B cell (primary cell): Measurements from ENCODE around the gene RIPK3. TPM values are rescaled to one million over a fixed set of nuclear protein-coding genes. Genes with fewer than 3 reads are reported as not detected.

ENCODE experiments used
- ATAC-seq: fragments of 200-7000 bp; cut with Tn5 transposase; one replicate; pipeline ENCODE4 v1.10.0; 2021; ENCODE audit warnings: low read depth, mild to moderate bottlenecking, moderate number of reproducible peaks, moderate library complexity
- CTCF ChIA-PET: fragments of 350-600 bp; sonication (Branson Sonifier 250); formaldehyde crosslinking; loops from one replicate; lab custom pipeline; 2021; ENCODE audit warnings: antibody characterized with exemption, inconsistent platforms; lab: Charles Lee
- POLR2A ChIA-PET: fragments of 350-600 bp; sonication (Branson Sonifier 250); formaldehyde crosslinking; loops from one replicate; lab custom pipeline; 2021; ENCODE audit warnings: antibody characterized with exemption; lab: Charles Lee
- DNase-seq: peaks from one replicate; pipeline ENCODE4 v3.0.0; 2013
- H2AFZ ChIP-seq: 2 replicates; pipeline ENCODE4 v1.6.1; 2012; ENCODE audit warnings: mild to moderate bottlenecking, low read depth, low read length; ENCODE audit not compliant: insufficient read depth, poor library complexity, severe bottlenecking
- H3K27ac ChIP-seq, 2 donors: 1 replicate in 1 of 2; 2 replicates in 1 of 2; pipeline ENCODE4 v1.5.1; 2012 to 2013; ENCODE audit warnings: low read length in 2 of 2, mild to moderate bottlenecking in 2 of 2, moderate library complexity in 1 of 2
- H3K27me3 ChIP-seq, 4 experiments: fragments of 200-600 bp in 1 of 4; sonication (generic) in 1 of 4; replicated peaks in 1 of 4; 1 replicate in 2 of 4; 2 replicates in 2 of 4; pipeline versions ENCODE4 v1.6.1 to v1.7.0; 2013 to 2016; ENCODE audit warnings: low read length in 3 of 4, mild to moderate bottlenecking in 2 of 4, mixed read lengths in 1 of 4, moderate library complexity in 1 of 4; ENCODE audit not compliant: insufficient read depth in 4 of 4, control insufficient read depth in 3 of 4; ENCODE audit errors: control extremely low read depth in 1 of 4
- H3K36me3 ChIP-seq, 2 experiments: replicated peaks in 1 of 2; 1 replicate in 1 of 2; 2 replicates in 1 of 2; pipeline versions ENCODE4 v1.6.1 to v1.7.1; 2013; ENCODE audit warnings: low read length in 1 of 2; ENCODE audit not compliant: insufficient read depth in 2 of 2, control insufficient read depth in 1 of 2; ENCODE audit errors: control extremely low read depth in 1 of 2, extremely low read depth in 1 of 2
- H3K4me1 ChIP-seq, 2 donors: fragments of 200-600 bp in 1 of 2; sonication (generic) in 1 of 2; 1 replicate in 1 of 2; 2 replicates in 1 of 2; pipeline versions ENCODE4 v1.5.1 to v1.6.1; 2013 to 2017; ENCODE audit warnings: low read length in 2 of 2; ENCODE audit not compliant: control insufficient read depth in 2 of 2, insufficient read depth in 2 of 2
- H3K4me2 ChIP-seq: replicated peaks from 2 replicates; pipeline ENCODE3; 2012; ENCODE audit warnings: mild to moderate bottlenecking, low read depth, low read length; ENCODE audit not compliant: poor library complexity, severe bottlenecking
- H3K4me3 ChIP-seq, 5 experiments: fragments of 200-600 bp in 1 of 5; sonication (generic) in 1 of 5; 1 replicate in 3 of 5; 2 replicates in 2 of 5; pipeline versions ENCODE4 v1.5.1 to v1.7.0; 2011 to 2016; ENCODE audit warnings: low read length in 4 of 5, mild to moderate bottlenecking in 4 of 5, low read depth in 2 of 5, control low read depth in 1 of 5, moderate library complexity in 1 of 5; ENCODE audit not compliant: insufficient read depth in 1 of 5; ENCODE audit errors: control extremely low read depth in 1 of 5, extremely low read depth in 1 of 5
- H3K79me2 ChIP-seq: fragments of 200-600 bp; sonication (generic); one replicate; pipeline ENCODE4 v1.6.0; 2016; ENCODE audit warnings: low read length; ENCODE audit not compliant: control insufficient read depth, insufficient read depth
- H3K9ac ChIP-seq: fragments of 200-600 bp; sonication (generic); 2 replicates; pipeline ENCODE4 v1.6.1; 2017; ENCODE audit warnings: mild to moderate bottlenecking, low read length, moderate library complexity
- H3K9me3 ChIP-seq, 3 donors: one replicate each; pipeline versions ENCODE4 v1.6.1 to v1.7.1; 2013; ENCODE audit warnings: low read length in 2 of 3; ENCODE audit not compliant: control insufficient read depth in 2 of 3, insufficient read depth in 1 of 3; ENCODE audit errors: control extremely low read depth in 1 of 3
- H4K20me1 ChIP-seq: 2 replicates; pipeline ENCODE4 v1.6.0; 2012; ENCODE audit warnings: mild to moderate bottlenecking, low read length; ENCODE audit not compliant: insufficient read depth, control insufficient read depth, poor library complexity, severe bottlenecking
- H3K27ac Mint-ChIP-seq: one replicate; pipeline ENCODE4 v1.8.0; 2021; ENCODE audit warnings: mixed read lengths
- H3K27me3 Mint-ChIP-seq: one replicate; pipeline ENCODE4 v1.8.0; 2021; ENCODE audit warnings: mixed read lengths
- H3K4me1 Mint-ChIP-seq: one replicate; pipeline ENCODE4 v1.8.0; 2021; ENCODE audit warnings: mixed read lengths
- H3K4me3 Mint-ChIP-seq: one replicate; pipeline ENCODE4 v1.8.0; 2021; ENCODE audit warnings: mixed read lengths
- H3K9me3 Mint-ChIP-seq: one replicate; pipeline ENCODE4 v1.8.0; 2022; ENCODE audit warnings: mixed read lengths; ENCODE audit not compliant: insufficient read depth
- CTCF ChIP-seq: fragments of 200-600 bp; IDR thresholded peaks from one replicate; pipeline ENCODE4 v1.8.0; 2022; ENCODE audit warnings: antibody characterized with exemption, mild to moderate bottlenecking
- EZH2 ChIP-seq: IDR thresholded peaks from 2 replicates; pipeline ENCODE4 v1.6.1; 2012; ENCODE audit warnings: borderline replicate concordance, low read depth, mild to moderate bottlenecking, moderate library complexity, low read length; ENCODE audit not compliant: insufficient read depth, poor library complexity, severe bottlenecking
- WGBS: methylation state at CpG from one replicate; pipeline ENCODE4 v1.1.5; 2013; ENCODE audit warnings: missing lambda C conversion rate; ENCODE audit not compliant: insufficient coverage; 5-methylcytosine and 5-hydroxymethylcytosine counted together
- intact Hi-C: fragments of 100-400 bp; cut with micrococcal nuclease; formaldehyde crosslinking; loops from one replicate; pipeline ENCODE4 v1.10.0; 2022
- polyA plus RNA-seq: library from polyadenylated mRNA; depleted of rRNA; stranded (reverse); fragments of >200 nt; gene quantifications from 2 replicates; pipeline ENCODE4 v1.2.3, GENCODE V29; 2012
- total RNA-seq, 2 donors: library from RNA; stranded (reverse); fragments of 120-200 nt in 1 of 2; gene quantifications; 1 replicate in 1 of 2; 2 replicates in 1 of 2; pipeline versions ENCODE4 v1.2.3 to v1.2.4, GENCODE V29; 2013 to 2022

The RIPK3 gene
- total and polyA plus RNA-seq, 2 donors (not counting 1 experiment from before 2014, with no cell fraction given): 65.5 to 77.6 TPM

GRCh38 chr14:24369907-24370687, 30.3 kb upstream of the RIPK3 start:
- Histone ChIP-seq H2AFZ (no peak overlapping the region), H3K4me3 (no peak overlapping the region), H3K36me3 (no peaks in the 10 kb centered on the region), H3K79me2 (no peaks in the 10 kb centered on the region), H3K4me2 (no peak overlapping the region), H3K27me3 (peaks cover 0 to 30% (median 6%) of the 10 kb centered on the region in 4 experiments), H3K27ac (no peak overlapping the region), H3K4me1 (peaks cover 28 to 37% of the 10 kb centered on the region in 2 donors), H4K20me1 (no peaks in the 10 kb centered on the region), H3K9me3 (no peaks in the 10 kb centered on the region), H3K9ac (no peak overlapping the region)
- DNase-seq: peak; percentile 18
- H3K27me3 Mint-ChIP-seq: peaks cover 6% of the 10 kb centered on the region
- H3K4me1 Mint-ChIP-seq: peaks cover 30% of the 10 kb centered on the region
- no peak for ATAC-seq
- intact Hi-C loops: loop anchor here (5.0 to 10.0 kb wide), 3 partner anchors 228 to 335 kb away; partner anchors contain the start of gene EMC9
- WGBS: 92% methylated on average over 28 of the region's 32 CpGs
- no peak overlapping the region for H3K27ac Mint-ChIP-seq
- no peaks in the 10 kb centered on the region for H3K9me3 Mint-ChIP-seq
- no peak overlapping the region for H3K4me3 Mint-ChIP-seq
- ChIA-PET POLR2A (interaction anchor here (0.7 to 2.2 kb wide), 3 partner anchors 49 to 61 kb away, joined by 3 to 5 read pairs (median 3); partner anchors contain the start of gene KHNYN), CTCF (interaction anchor here (0.5 to 2.0 kb wide), 5 partner anchors 37 to 67 kb away, joined by 3 to 10 read pairs (median 3); partner anchors contain the start of genes CBLN3 and KHNYN)
- TF ChIP-seq CTCF (no peak), EZH2 (no peak)
